Activated T-cell treated with anti-CD3 and anti-CD28 coated beads, Interleukin-2, amount 50 U/mL, for 1 hour (primary cell): Measurements from ENCODE around the gene NINJ2.
"Not testable (repeated sequence)": the region's sequence is repeated elsewhere in the genome, so short reads cannot be mapped to it uniquely, and the experiment has no call there.

ENCODE experiments used
- DNase-seq: peaks from one replicate; pipeline ENCODE4 v3.0.0-alpha.2; 2020

NINJ2 gene

GRCh38 chr12:581746-582145 is 81.5 kb downstream of the NINJ2 start:
- DNase-seq: no peak

- DNase-seq: no peak
Measured at GRCh38 chr12:581321-581720, 81.9 kb downstream of the NINJ2 start.

GRCh38 chr12:580813-581212 is 82.4 kb downstream of the NINJ2 start:
- no peak for DNase-seq

GRCh38 chr12:579420-580110 is 83.7 kb downstream of the NINJ2 start:
- DNase-seq: no peak

GRCh38 chr12:578748-579419 is 84.4 kb downstream of the NINJ2 start:
- no peak for DNase-seq

GRCh38 chr12:577994-578747 is 85.1 kb downstream of the NINJ2 start:
- DNase-seq: not testable (repeated sequence)

GRCh38 chr12:576615-577110 is 86.6 kb downstream of the NINJ2 start:
- DNase-seq: no peak

- DNase-seq: peak; percentile 91
Measured at GRCh38 chr12:575948-576614, 87.2 kb downstream of the NINJ2 start.

GRCh38 chr12:575129-575502 is 88.1 kb downstream of the NINJ2 start:
- no peak for DNase-seq

- no peak for DNase-seq
Measured at GRCh38 chr12:574475-575128, 88.6 kb downstream of the NINJ2 start.

- DNase-seq: no peak
Measured at GRCh38 chr12:573232-573631, 90.0 kb downstream of the NINJ2 start.

- no peak for DNase-seq
Measured at GRCh38 chr12:572532-572899, 90.7 kb downstream of the NINJ2 start.

GRCh38 chr12:571795-572531 is 91.3 kb downstream of the NINJ2 start:
- DNase-seq: no peak

- DNase-seq: no peak
Measured at GRCh38 chr12:570921-571794, 92.1 kb downstream of the NINJ2 start.

GRCh38 chr12:570435-570920 is 92.8 kb downstream of the NINJ2 start:
- DNase-seq: no peak

- peak; percentile 88 for DNase-seq
Measured at GRCh38 chr12:569803-570434, 93.3 kb downstream of the NINJ2 start.

- DNase-seq: no peak
Measured at GRCh38 chr12:569091-569676, 94.1 kb downstream of the NINJ2 start.

GRCh38 chr12:568486-568885 is 94.8 kb downstream of the NINJ2 start:
- no peak for DNase-seq

- DNase-seq: no peak
Measured at GRCh38 chr12:565589-566105, 97.6 kb downstream of the NINJ2 start.

- no peak for DNase-seq
Measured at GRCh38 chr12:565161-565560, 98.1 kb downstream of the NINJ2 start.
